ENCODE data around the gene FAM3B. TPM values are rescaled to one million over a fixed set of nuclear protein-coding genes. Genes with fewer than 3 reads are reported as not detected.

FAM3B gene
- total and polyA plus RNA-seq, 2 experiments from 2014 or later, result 2.5 to 3.6 TPM

DNA sequence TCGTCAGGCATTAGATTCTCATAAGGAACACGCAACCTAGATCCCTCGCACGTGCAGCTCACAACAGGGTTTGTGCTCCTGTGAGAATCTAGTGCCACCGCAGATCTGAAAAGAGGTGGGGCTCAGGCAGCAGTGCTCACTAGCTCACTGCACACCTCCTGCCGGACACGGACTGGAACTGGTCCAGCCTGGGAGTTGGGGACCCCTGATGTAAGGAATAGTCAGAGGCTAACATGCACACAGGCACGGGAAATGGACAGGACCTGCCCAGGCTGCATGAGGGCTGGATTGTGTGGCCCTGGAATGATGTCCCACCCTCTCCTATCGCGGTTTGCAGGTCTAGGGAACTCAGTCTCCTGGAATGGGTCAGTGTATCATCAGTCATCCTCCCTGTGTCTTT is 86.2 kb downstream of the FAM3B start:
- Histone ChIP-seq H3K27me3 (ENCODE audit: insufficient read depth) (no peaks in the 10 kb centered on the region), H3F3A (replicated peaks; ENCODE audit: low read depth) (no peaks in the 10 kb centered on the region), H3K4me2 (no peak overlapping the region), H3K4me3 (no peak overlapping the region), H3K79me2 (replicated peaks; ENCODE audit: insufficient read depth) (no peaks in the 10 kb centered on the region), H3K36me3 (ENCODE audit: insufficient read depth) (no peaks in the 10 kb centered on the region; the same call in 1 of the 2 replicates), H4K20me1 (replicated peaks; ENCODE audit: insufficient read depth) (no peaks in the 10 kb centered on the region), H2AFZ (no peak overlapping the region), H3K4me1 (ENCODE audit: insufficient read depth) (no peaks in the 10 kb centered on the region), H3K27ac (ENCODE audit: low read depth) (no peak overlapping the region), H3K9me2 (ENCODE audit: insufficient read depth) (no peaks in the 10 kb centered on the region)
- Mint-ChIP-seq H3K27ac (no peak overlapping the region), H3K27me3 (ENCODE audit: insufficient read depth, low read depth, poor library complexity) (peaks cover 6% of the 10 kb centered on the region), H3K4me3 (no peak overlapping the region), H3K9me3 (no peaks in the 10 kb centered on the region), H3K4me1 (no peaks in the 10 kb centered on the region), H3K36me3 (ENCODE audit: low read depth) (no peaks in the 10 kb centered on the region; the same call in 2 of the 3 replicates)
- TF ChIP-seq CREB1 (CRISPR knock-in tag; IDR thresholded peaks at IDR 0.05; ENCODE audit: low read depth) (no peak), EZH2phosphoT487 (IDR thresholded peaks at IDR 0.05; ENCODE audit: unreplicated experiment) (no peak), ZNF114 (CRISPR knock-in tag; IDR thresholded peaks at IDR 0.05) (no peak), STAT1 (IDR thresholded peaks at IDR 0.05; ENCODE audit: unreplicated experiment) (no peak), EZH2 (IDR thresholded peaks at IDR 0.05; ENCODE audit: low read depth, unreplicated experiment) (no peak), POLR2AphosphoS5 (IDR thresholded peaks at IDR 0.05; ENCODE audit: low read depth) (no peak), NANOG (IDR thresholded peaks at IDR 0.05; ENCODE audit: borderline replicate concordance) (no peak), ZNF331 (CRISPR knock-in tag; IDR thresholded peaks at IDR 0.05; ENCODE audit: low read depth) (no peak)
- TF ChIP-seq, protein P1, sequence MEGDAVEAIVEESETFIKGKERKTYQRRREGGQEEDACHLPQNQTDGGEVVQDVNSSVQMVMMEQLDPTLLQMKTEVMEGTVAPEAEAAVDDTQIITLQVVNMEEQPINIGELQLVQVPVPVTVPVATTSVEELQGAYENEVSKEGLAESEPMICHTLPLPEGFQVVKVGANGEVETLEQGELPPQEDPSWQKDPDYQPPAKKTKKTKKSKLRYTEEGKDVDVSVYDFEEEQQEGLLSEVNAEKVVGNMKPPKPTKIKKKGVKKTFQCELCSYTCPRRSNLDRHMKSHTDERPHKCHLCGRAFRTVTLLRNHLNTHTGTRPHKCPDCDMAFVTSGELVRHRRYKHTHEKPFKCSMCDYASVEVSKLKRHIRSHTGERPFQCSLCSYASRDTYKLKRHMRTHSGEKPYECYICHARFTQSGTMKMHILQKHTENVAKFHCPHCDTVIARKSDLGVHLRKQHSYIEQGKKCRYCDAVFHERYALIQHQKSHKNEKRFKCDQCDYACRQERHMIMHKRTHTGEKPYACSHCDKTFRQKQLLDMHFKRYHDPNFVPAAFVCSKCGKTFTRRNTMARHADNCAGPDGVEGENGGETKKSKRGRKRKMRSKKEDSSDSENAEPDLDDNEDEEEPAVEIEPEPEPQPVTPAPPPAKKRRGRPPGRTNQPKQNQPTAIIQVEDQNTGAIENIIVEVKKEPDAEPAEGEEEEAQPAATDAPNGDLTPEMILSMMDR (conservative IDR thresholded peaks at IDR 0.05; ENCODE audit: low read depth in 2 of 2), result no peak
- TF ChIP-seq, protein P2, sequence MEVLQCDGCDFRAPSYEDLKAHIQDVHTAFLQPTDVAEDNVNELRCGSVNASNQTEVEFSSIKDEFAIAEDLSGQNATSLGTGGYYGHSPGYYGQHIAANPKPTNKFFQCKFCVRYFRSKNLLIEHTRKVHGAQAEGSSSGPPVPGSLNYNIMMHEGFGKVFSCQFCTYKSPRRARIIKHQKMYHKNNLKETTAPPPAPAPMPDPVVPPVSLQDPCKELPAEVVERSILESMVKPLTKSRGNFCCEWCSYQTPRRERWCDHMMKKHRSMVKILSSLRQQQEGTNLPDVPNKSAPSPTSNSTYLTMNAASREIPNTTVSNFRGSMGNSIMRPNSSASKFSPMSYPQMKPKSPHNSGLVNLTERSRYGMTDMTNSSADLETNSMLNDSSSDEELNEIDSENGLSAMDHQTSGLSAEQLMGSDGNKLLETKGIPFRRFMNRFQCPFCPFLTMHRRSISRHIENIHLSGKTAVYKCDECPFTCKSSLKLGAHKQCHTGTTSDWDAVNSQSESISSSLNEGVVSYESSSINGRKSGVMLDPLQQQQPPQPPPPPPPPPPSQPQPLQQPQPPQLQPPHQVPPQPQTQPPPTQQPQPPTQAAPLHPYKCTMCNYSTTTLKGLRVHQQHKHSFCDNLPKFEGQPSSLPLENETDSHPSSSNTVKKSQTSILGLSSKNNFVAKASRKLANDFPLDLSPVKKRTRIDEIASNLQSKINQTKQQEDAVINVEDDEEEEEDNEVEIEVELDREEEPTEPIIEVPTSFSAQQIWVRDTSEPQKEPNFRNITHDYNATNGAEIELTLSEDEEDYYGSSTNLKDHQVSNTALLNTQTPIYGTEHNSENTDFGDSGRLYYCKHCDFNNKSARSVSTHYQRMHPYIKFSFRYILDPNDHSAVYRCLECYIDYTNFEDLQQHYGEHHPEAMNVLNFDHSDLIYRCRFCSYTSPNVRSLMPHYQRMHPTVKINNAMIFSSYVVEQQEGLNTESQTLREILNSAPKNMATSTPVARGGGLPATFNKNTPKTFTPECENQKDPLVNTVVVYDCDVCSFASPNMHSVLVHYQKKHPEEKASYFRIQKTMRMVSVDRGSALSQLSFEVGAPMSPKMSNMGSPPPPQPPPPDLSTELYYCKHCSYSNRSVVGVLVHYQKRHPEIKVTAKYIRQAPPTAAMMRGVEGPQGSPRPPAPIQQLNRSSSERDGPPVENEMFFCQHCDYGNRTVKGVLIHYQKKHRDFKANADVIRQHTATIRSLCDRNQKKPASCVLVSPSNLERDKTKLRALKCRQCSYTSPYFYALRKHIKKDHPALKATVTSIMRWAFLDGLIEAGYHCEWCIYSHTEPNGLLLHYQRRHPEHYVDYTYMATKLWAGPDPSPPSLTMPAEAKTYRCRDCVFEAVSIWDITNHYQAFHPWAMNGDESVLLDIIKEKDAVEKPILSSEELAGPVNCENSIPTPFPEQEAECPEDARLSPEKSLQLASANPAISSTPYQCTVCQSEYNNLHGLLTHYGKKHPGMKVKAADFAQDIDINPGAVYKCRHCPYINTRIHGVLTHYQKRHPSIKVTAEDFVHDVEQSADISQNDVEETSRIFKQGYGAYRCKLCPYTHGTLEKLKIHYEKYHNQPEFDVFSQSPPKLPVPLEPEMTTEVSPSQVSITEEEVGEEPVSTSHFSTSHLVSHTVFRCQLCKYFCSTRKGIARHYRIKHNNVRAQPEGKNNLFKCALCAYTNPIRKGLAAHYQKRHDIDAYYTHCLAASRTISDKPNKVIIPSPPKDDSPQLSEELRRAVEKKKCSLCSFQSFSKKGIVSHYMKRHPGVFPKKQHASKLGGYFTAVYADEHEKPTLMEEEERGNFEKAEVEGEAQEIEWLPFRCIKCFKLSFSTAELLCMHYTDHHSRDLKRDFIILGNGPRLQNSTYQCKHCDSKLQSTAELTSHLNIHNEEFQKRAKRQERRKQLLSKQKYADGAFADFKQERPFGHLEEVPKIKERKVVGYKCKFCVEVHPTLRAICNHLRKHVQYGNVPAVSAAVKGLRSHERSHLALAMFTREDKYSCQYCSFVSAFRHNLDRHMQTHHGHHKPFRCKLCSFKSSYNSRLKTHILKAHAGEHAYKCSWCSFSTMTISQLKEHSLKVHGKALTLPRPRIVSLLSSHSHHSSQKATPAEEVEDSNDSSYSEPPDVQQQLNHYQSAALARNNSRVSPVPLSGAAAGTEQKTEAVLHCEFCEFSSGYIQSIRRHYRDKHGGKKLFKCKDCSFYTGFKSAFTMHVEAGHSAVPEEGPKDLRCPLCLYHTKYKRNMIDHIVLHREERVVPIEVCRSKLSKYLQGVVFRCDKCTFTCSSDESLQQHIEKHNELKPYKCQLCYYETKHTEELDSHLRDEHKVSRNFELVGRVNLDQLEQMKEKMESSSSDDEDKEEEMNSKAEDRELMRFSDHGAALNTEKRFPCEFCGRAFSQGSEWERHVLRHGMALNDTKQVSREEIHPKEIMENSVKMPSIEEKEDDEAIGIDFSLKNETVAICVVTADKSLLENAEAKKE (CRISPR knock-in tag; IDR thresholded peaks at IDR 0.05), result no peak
- TF ChIP-seq, protein P3, sequence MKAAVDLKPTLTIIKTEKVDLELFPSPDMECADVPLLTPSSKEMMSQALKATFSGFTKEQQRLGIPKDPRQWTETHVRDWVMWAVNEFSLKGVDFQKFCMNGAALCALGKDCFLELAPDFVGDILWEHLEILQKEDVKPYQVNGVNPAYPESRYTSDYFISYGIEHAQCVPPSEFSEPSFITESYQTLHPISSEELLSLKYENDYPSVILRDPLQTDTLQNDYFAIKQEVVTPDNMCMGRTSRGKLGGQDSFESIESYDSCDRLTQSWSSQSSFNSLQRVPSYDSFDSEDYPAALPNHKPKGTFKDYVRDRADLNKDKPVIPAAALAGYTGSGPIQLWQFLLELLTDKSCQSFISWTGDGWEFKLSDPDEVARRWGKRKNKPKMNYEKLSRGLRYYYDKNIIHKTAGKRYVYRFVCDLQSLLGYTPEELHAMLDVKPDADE (IDR thresholded peaks at IDR 0.05), result no peak
- TF ChIP-seq, protein P4, sequence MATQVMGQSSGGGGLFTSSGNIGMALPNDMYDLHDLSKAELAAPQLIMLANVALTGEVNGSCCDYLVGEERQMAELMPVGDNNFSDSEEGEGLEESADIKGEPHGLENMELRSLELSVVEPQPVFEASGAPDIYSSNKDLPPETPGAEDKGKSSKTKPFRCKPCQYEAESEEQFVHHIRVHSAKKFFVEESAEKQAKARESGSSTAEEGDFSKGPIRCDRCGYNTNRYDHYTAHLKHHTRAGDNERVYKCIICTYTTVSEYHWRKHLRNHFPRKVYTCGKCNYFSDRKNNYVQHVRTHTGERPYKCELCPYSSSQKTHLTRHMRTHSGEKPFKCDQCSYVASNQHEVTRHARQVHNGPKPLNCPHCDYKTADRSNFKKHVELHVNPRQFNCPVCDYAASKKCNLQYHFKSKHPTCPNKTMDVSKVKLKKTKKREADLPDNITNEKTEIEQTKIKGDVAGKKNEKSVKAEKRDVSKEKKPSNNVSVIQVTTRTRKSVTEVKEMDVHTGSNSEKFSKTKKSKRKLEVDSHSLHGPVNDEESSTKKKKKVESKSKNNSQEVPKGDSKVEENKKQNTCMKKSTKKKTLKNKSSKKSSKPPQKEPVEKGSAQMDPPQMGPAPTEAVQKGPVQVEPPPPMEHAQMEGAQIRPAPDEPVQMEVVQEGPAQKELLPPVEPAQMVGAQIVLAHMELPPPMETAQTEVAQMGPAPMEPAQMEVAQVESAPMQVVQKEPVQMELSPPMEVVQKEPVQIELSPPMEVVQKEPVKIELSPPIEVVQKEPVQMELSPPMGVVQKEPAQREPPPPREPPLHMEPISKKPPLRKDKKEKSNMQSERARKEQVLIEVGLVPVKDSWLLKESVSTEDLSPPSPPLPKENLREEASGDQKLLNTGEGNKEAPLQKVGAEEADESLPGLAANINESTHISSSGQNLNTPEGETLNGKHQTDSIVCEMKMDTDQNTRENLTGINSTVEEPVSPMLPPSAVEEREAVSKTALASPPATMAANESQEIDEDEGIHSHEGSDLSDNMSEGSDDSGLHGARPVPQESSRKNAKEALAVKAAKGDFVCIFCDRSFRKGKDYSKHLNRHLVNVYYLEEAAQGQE (IDR thresholded peaks at IDR 0.05; ENCODE audit: unreplicated experiment), result no peak
- ATAC-seq (no peak), DNase-seq (ENCODE audit: low spot score) (no peak)

Measured in GM23338 (cell line).